Bronchial epithelial cell (primary cell): ENCODE results near the gene TDRD10. TPM values are rescaled to one million over a fixed set of nuclear protein-coding genes. Genes with fewer than 3 reads are reported as not detected.

Source experiments
- DNase-seq: peaks from one replicate; pipeline ENCODE4 v3.0.0-alpha.2; 2010; ENCODE audit warnings: low read depth
- FAIRE-seq: peaks from 2 replicates; lab custom pipeline; 2011; peaks lifted over from hg19 to GRCh38; lab: Jason Lieb, UNC
- H3K27me3 ChIP-seq: 2 replicates; pipeline ENCODE4 v1.5.1; 2011; ENCODE audit warnings: low read length; ENCODE audit not compliant: control insufficient read depth, insufficient read depth
- H3K36me3 ChIP-seq: 2 replicates; pipeline ENCODE4 v1.5.1; 2011; ENCODE audit warnings: low read length; ENCODE audit not compliant: control insufficient read depth, insufficient read depth
- H3K4me3 ChIP-seq: 2 replicates; pipeline ENCODE4 v1.5.1; 2011; ENCODE audit warnings: mild to moderate bottlenecking, low read depth, low read length, control low read depth
- CTCF ChIP-seq: IDR thresholded peaks from 2 replicates; pipeline ENCODE4 v1.5.1; 2011; ENCODE audit warnings: mild to moderate bottlenecking, moderate library complexity, low read length, control low read depth, inconsistent platforms; ENCODE audit not compliant: insufficient read depth, severe bottlenecking
- total RNA-seq: library from RNA; depleted of rRNA; stranded (reverse); fragments of >200 nt; gene quantifications from 2 replicates; pipeline ENCODE4 v1.2.1, GENCODE V29; 2014

Gene TDRD10
- total RNA-seq, 1 donor from 2014 or later: under 0.01 TPM

GRCh38 chr1:154589780-154590179 is 87.8 kb downstream of the TDRD10 start:
- TF ChIP-seq CTCF: no peak
- Histone ChIP-seq H3K27me3 (no peaks in the 10 kb centered on the region), H3K36me3 (peaks cover 54% of the 10 kb centered on the region), H3K4me3 (no peak overlapping the region)
- DNase-seq (no peak), FAIRE-seq (peak; percentile 13)

- H3K36me3 ChIP-seq: peaks cover 48% of the 10 kb centered on the region
- no peaks in the 10 kb centered on the region for H3K27me3 ChIP-seq
- FAIRE-seq (no peak), DNase-seq (no peak)
- TF ChIP-seq CTCF: no peak
- no peak overlapping the region for H3K4me3 ChIP-seq
Measured at GRCh38 chr1:154590756-154591155, 88.7 kb downstream of the TDRD10 start.

GRCh38 chr1:154591206-154591605 is 89.2 kb downstream of the TDRD10 start:
- Histone ChIP-seq H3K36me3 (peaks cover 45% of the 10 kb centered on the region), H3K4me3 (no peak overlapping the region), H3K27me3 (no peaks in the 10 kb centered on the region)
- no peak for FAIRE-seq
- no peak for DNase-seq
- TF ChIP-seq CTCF: no peak

GRCh38 chr1:154593390-154593789 is 91.4 kb downstream of the TDRD10 start:
- peaks cover 39% of the 10 kb centered on the region for H3K36me3 ChIP-seq
- H3K27me3 ChIP-seq: no peaks in the 10 kb centered on the region
- no peak for FAIRE-seq
- no peak for TF ChIP-seq CTCF
- no peak overlapping the region for H3K4me3 ChIP-seq
- no peak for DNase-seq

- Histone ChIP-seq H3K27me3 (no peaks in the 10 kb centered on the region), H3K36me3 (peaks cover 26% of the 10 kb centered on the region), H3K4me3 (no peak overlapping the region)
- FAIRE-seq: no peak
- TF ChIP-seq CTCF: no peak
- no peak for DNase-seq
Measured at GRCh38 chr1:154594811-154595210, 92.8 kb downstream of the TDRD10 start.

GRCh38 chr1:154595621-154596020 is 93.6 kb downstream of the TDRD10 start:
- no peaks in the 10 kb centered on the region for H3K27me3 ChIP-seq
- no peak overlapping the region for H3K4me3 ChIP-seq
- no peak for TF ChIP-seq CTCF
- DNase-seq: peak; percentile 82
- no peak for FAIRE-seq
- peaks cover 23% of the 10 kb centered on the region for H3K36me3 ChIP-seq

Other genes starting within 250 kb of the TDRD10 start
- gene HAX1, start 229.6 kb upstream of the TDRD10 start, total RNA-seq: 143 and 183 TPM in 2 replicates
- gene AQP10, start 181.1 kb upstream of the TDRD10 start, total RNA-seq: 0.13 TPM in 1 of 2 replicates, not detected in the other
- 15.5 and 26.8 TPM in 2 replicates for gene ATP8B2, start 176.7 kb upstream of the TDRD10 start, total RNA-seq
- gene IL6R, start 96.9 kb upstream of the TDRD10 start, total RNA-seq: 47.9 and 70.0 TPM in 2 replicates
- gene SHE, start 193 bp downstream of the TDRD10 start, total RNA-seq: under 0.01 TPM in 1 of 2 replicates, not detected in the other
- 20.3 and 23.3 TPM in 2 replicates for gene UBE2Q1, start 56.4 kb downstream of the TDRD10 start, total RNA-seq
- not detected in 2 replicates for gene CHRNB2, start 65.6 kb downstream of the TDRD10 start, total RNA-seq
- 44.5 and 68.5 TPM in 2 replicates for gene ADAR, start 106.0 kb downstream of the TDRD10 start, total RNA-seq